Right atrium auricular region (tissue), 2 donors: Measurements from ENCODE around the gene HTRA1. TPM values are rescaled to one million over a fixed set of nuclear protein-coding genes. Genes with fewer than 3 reads are reported as not detected.

Experiments
- DNase-seq: peaks from one replicate; pipeline ENCODE4 v3.0.0-alpha.2; 2019; ENCODE audit warnings: low spot score
- H3K27ac ChIP-seq, 2 donors: fragments of 200-600 bp; sonication (generic); 1 replicate in 1 of 2; 2 replicates in 1 of 2; pipeline ENCODE4 v1.5.1; 2016 to 2019
- H3K27me3 ChIP-seq, 2 donors: fragments of 200-600 bp; sonication (generic); one replicate each; pipeline versions ENCODE4 v1.5.1 to v1.6.0; 2017 to 2019
- H3K36me3 ChIP-seq: fragments of 200-600 bp; sonication (generic); one replicate; pipeline ENCODE4 v1.5.1; 2016
- H3K4me1 ChIP-seq, 2 donors: fragments of 200-600 bp; sonication (generic); one replicate each; pipeline versions ENCODE4 v1.5.1 to v1.6.0; 2017 to 2019
- H3K4me3 ChIP-seq, 2 donors: fragments of 200-600 bp; sonication (generic); 1 replicate in 1 of 2; 2 replicates in 1 of 2; pipeline ENCODE4 v1.5.1; 2017 to 2019; ENCODE audit warnings: mild to moderate bottlenecking in 1 of 2, moderate library complexity in 1 of 2
- H3K9me3 ChIP-seq, 2 donors: fragments of 200-600 bp; sonication (generic); one replicate each; pipeline ENCODE4 v1.5.1; 2019
- total RNA-seq, 2 donors: library from RNA; depleted of rRNA; stranded (reverse); fragments of >200 nt; gene quantifications; one replicate each; pipeline ENCODE4 v1.1.0, GENCODE V29; 2016
- TF ChIP-seq, protein P1 (sequence below), 2 donors: fragments of 200-600 bp; sonication (generic); IDR thresholded peaks; one replicate each; pipeline ENCODE4 v1.5.1; 2019; ENCODE audit warnings: antibody characterized with exemption in 2 of 2

Gene HTRA1
- total RNA-seq, 2 donors from 2014 or later = 76.3 to 78.3 TPM

DNA sequence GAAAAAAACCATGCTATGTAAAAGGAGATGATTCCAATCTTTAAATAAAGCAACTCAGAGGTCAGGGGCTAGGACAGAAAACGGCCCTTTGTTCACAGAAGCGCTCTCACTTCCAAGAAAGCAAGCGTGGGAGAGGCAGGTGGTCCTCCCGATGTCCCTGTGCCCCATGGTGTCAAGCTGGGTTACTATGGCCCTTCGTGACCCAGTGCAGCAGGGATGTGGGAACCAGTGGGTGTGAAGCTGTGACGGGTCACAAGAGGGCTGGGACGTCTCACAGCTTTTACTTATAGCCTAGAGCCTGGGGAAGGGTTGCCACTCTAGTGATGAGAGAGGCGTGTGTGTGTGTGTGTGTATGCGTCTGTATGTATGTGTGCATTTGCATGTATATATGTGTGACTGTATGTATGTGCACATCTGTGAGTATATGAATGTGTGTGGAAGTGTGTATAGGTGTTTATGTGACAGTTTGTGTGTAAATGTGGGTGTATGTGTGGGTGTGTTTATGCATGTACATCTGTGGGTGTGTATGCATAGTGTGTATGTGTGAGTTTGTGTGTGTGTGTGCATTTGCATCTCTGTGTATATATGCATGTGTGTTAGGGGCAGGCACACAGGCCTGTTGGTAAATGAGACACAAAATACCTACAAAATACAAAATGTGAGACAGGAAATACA, 25.2 kb downstream of the HTRA1 start:
- Histone ChIP-seq H3K36me3 (no peaks in the 10 kb centered on the region), H3K27me3 (no peaks in the 10 kb centered on the region), H3K9me3 (no peaks in the 10 kb centered on the region), H3K4me3 (no peak overlapping the region), H3K4me1 (peaks cover 0 to 42% of the 10 kb centered on the region in 2 donors), H3K27ac (no peak overlapping the region)
- no peak for DNase-seq
- TF ChIP-seq, protein P1, sequence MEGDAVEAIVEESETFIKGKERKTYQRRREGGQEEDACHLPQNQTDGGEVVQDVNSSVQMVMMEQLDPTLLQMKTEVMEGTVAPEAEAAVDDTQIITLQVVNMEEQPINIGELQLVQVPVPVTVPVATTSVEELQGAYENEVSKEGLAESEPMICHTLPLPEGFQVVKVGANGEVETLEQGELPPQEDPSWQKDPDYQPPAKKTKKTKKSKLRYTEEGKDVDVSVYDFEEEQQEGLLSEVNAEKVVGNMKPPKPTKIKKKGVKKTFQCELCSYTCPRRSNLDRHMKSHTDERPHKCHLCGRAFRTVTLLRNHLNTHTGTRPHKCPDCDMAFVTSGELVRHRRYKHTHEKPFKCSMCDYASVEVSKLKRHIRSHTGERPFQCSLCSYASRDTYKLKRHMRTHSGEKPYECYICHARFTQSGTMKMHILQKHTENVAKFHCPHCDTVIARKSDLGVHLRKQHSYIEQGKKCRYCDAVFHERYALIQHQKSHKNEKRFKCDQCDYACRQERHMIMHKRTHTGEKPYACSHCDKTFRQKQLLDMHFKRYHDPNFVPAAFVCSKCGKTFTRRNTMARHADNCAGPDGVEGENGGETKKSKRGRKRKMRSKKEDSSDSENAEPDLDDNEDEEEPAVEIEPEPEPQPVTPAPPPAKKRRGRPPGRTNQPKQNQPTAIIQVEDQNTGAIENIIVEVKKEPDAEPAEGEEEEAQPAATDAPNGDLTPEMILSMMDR (IDR thresholded peaks at IDR 0.05) = no peak

DNA sequence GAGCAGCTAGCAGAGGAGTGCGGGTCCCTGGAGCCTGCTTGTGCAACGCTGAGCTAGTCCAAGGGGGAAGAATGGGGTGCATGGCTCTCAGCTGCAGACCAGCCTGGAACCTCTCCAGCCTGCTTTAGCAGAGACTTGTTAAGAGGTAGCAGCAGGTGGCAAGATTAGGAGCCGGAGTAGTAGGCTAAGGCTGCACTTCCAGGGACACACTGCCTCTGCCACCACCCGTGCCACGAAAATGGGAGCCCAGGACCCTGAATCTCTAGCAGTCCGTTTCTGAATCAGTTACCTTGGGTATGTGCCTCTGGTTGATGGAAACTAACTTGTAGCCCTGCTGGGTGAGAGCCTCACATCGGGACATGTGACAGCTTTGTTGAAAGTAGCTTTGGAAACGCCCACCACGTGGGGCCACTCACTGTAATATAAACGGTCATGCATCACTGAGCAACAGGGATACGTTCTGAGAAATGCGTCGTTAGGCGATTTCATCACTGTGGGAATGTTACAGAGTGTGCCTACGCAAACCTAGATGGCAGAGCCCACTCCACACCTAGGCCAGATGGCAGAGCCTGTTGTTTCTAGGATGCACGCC, 25.9 kb downstream of the HTRA1 start:
- Histone ChIP-seq H3K36me3 (no peaks in the 10 kb centered on the region), H3K27me3 (no peaks in the 10 kb centered on the region), H3K27ac (no peak overlapping the region), H3K9me3 (no peaks in the 10 kb centered on the region), H3K4me1 (peaks cover 0 to 44% of the 10 kb centered on the region in 2 donors), H3K4me3 (no peak overlapping the region)
- DNase-seq = no peak
- TF ChIP-seq, protein P1 (IDR thresholded peaks at IDR 0.05) = no peak

DNA sequence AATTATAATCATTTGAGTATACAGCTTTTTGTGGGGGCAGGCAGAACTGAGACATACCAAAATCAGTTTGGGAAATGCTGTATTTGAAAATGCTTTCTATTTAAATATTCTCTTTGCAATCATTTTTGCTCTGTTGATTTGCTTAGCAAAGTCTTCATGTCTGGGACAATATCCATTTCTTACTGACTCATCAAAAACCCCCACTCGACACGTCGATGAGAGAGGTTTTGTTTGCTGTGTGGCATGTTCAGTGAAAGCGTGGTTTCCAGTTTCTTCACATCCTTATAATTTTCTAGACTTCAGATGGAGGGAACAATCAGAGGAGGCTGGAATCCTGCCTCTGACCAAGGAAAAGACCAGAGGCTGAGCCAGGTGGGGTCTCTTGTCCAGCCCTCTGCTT, 28.9 kb downstream of the HTRA1 start:
- Histone ChIP-seq H3K9me3 (no peaks in the 10 kb centered on the region), H3K27me3 (no peaks in the 10 kb centered on the region), H3K36me3 (no peaks in the 10 kb centered on the region), H3K4me1 (peaks cover 0 to 69% of the 10 kb centered on the region in 2 donors), H3K27ac (no peak overlapping the region), H3K4me3 (no peak overlapping the region)
- TF ChIP-seq, protein P1 (IDR thresholded peaks at IDR 0.05) = no peak
- no peak for DNase-seq

DNA sequence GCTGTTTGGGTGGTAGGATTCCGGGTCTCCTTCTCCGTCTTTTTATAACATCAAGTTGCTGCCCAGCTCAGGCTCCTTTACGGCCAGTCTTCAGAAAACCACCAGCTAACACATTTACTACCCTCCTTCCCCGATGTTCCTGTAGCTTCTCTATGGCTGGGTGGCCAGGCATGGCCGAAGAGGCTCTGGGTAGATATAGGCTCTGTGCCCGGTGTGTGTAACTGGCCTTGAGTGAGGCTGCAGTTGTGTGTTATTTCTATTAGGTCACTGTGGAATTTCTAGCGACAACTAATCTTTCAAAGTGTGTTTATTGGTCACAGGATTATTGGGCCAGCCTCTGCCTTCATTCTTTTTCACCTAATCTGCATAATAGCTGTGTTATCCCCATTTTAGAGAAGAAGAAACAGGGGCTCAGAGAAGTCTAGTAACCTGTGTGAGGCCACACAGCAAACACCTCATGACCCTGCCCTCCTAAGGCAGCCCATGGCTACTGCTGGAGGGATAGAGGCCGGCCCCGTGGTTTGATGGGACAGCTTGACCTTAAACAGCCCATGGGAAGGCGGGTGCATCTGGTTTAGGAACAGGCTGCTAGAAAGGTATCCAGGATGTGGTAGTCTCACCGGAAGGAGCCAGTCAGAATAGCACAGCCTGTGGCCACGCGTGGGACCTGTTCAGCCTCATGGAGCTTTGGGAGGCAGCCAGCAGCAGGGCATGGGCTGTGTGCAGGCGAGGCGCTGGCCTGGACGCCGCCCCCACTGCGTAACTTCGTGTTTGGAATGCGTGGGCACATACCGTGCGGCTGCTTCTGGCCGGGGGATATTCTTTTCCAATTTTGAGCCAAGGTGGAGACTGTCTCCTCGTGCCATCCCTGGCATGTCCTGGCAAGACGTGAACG, 29.7 kb downstream of the HTRA1 start:
- Histone ChIP-seq H3K9me3 (no peaks in the 10 kb centered on the region), H3K27ac (no peak overlapping the region), H3K27me3 (no peaks in the 10 kb centered on the region), H3K36me3 (no peaks in the 10 kb centered on the region), H3K4me1 (peaks cover 0 to 68% of the 10 kb centered on the region in 2 donors), H3K4me3 (no peak overlapping the region)
- TF ChIP-seq, protein P1 (IDR thresholded peaks at IDR 0.05) = no peak
- no peak for DNase-seq

DNA sequence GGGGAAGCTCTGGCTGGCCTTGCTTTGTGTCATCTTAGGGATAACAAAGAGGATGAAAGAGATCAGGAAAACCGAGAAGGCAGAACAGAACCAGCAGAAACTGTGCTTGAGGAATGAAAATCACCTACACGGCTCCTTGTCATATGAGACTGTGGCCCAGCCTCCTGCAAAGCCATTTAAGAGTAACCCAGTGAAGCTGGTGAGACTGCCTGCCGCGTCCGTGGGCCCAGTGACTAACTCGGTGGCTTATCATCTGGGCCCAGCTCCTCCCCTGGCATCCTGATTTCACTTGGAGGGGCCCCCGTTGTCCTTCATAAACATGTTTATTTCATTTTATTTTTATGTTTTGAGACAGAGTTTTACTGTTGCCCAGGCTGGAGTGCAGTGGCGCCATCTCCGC, 30.7 kb downstream of the HTRA1 start:
- no peaks in the 10 kb centered on the region for H3K36me3 ChIP-seq
- peaks cover 0 to 65% of the 10 kb centered on the region in 2 donors for H3K4me1 ChIP-seq
- H3K4me3 ChIP-seq = no peak overlapping the region
- H3K9me3 ChIP-seq = no peaks in the 10 kb centered on the region
- no peaks in the 10 kb centered on the region for H3K27me3 ChIP-seq
- TF ChIP-seq, protein P1 (IDR thresholded peaks at IDR 0.05) = no peak
- H3K27ac ChIP-seq = no peak overlapping the region
- no peak for DNase-seq
